Measurements from ENCODE around the gene ZAR1. TPM values are rescaled to one million over a fixed set of nuclear protein-coding genes. Genes with fewer than 3 reads are reported as not detected.

ZAR1 gene
- total RNA-seq, 2 donors from 2014 or later, result not detected

DNA sequence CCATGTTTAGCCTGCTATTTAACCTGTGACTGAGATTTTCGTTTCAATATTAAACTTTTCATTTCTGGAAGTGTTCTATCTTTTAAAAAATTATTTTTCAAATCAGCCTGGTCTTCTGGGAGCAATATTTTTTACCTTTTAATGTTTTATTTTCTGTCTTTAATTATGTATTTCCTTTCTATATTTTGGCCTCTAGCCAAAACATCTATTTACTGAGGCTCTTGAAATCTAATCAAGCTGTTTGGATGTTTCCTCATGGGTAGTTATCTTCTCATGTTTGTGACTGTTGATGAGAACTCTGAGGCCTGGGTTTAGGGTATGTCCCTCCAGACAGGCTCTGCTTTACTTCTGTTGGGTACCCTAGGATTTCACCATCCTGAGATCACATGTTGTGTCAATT is 17.3 kb upstream of the ZAR1 start:
- H3K4me1 Mint-ChIP-seq, result peaks cover 2% of the 10 kb centered on the region
- ATAC-seq (no peak), DNase-seq (no peak)
- H3K9me3 ChIP-seq (ENCODE audit: control insufficient read depth, low read length, poor library complexity, severe bottlenecking), result no peaks in the 10 kb centered on the region
- no peak overlapping the region for H3K27ac Mint-ChIP-seq
- no peak overlapping the region for H3K4me3 Mint-ChIP-seq
- peaks cover 31% of the 10 kb centered on the region for H3K27me3 Mint-ChIP-seq
- H3K36me3 Mint-ChIP-seq (ENCODE audit: low read depth), result peaks cover 4% of the 10 kb centered on the region

DNA sequence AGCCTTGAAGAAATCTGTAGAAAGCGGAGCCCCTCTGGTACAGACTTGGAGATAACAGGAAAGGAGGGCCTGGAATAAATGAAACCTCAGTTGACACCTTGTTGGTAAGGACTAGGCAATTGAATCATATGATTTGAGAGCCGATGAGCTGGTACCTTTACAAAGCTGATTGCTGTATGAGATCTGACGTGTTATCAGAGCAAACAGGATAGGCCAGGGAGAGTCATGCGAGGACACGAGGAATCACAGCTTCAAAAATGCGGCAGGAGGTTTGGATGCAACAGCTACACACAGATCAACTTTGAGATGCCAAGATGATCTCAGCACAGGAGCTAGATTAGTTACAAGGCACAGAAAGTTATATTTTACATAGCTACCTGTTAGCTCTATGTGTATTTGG is 14.3 kb upstream of the ZAR1 start:
- no peaks in the 10 kb centered on the region for H3K9me3 ChIP-seq (ENCODE audit: control insufficient read depth, low read length, poor library complexity, severe bottlenecking)
- H3K4me3 Mint-ChIP-seq, result no peak overlapping the region
- H3K4me1 Mint-ChIP-seq, result no peaks in the 10 kb centered on the region
- peaks cover 16% of the 10 kb centered on the region for H3K27me3 Mint-ChIP-seq
- no peak overlapping the region for H3K27ac Mint-ChIP-seq
- no peaks in the 10 kb centered on the region for H3K36me3 Mint-ChIP-seq (ENCODE audit: low read depth)
- no peak for DNase-seq
- no peak for ATAC-seq

DNA sequence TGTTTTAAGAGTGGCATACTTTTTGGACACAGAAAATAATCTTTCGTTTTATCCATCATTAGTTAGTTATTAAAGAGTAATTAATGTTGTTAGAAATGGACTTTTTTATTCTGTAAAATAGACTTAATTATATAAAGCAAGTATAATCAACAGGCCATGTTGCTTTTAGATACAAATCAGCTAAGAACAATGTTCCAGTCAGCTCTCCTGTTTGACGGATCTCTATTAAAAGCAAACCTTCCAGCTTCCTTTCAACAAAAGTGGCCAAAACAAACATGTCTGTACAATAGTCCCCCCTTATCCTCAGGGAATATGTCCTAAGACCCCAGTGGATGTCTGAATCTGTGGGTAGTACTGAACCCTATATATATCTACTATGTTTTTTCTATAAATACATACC is 11.8 kb upstream of the ZAR1 start:
- Mint-ChIP-seq H3K27me3 (peaks cover 35% of the 10 kb centered on the region), H3K27ac (no peak overlapping the region), H3K4me1 (no peaks in the 10 kb centered on the region), H3K4me3 (no peak overlapping the region), H3K36me3 (ENCODE audit: low read depth) (no peaks in the 10 kb centered on the region)
- DNase-seq (no peak), ATAC-seq (no peak)
- no peaks in the 10 kb centered on the region for H3K9me3 ChIP-seq (ENCODE audit: control insufficient read depth, low read length, poor library complexity, severe bottlenecking)

DNA sequence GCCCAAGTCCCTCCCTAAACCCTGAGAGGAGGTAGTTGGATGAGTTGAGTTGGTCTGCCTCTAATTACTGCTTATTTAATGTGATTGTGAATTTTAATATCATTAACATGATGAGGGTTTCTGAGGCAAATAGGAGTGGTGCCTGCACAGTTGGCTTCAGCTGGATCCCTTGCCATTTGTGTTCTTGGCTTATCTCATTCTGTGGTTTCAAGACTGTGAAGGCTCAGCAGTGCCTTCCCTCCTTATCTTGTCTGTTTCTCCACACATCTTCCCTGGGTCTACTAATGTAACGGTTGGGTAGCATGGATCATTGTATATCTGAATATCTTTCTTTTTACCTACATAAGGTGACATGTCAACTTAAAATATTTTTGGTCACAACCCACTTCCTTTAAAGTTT is 8.5 kb upstream of the ZAR1 start:
- H3K9me3 ChIP-seq (ENCODE audit: control insufficient read depth, low read length, poor library complexity, severe bottlenecking), result no peaks in the 10 kb centered on the region
- H3K36me3 Mint-ChIP-seq (ENCODE audit: low read depth), result peaks cover 4% of the 10 kb centered on the region
- H3K27ac Mint-ChIP-seq, result no peak overlapping the region
- ATAC-seq (no peak), DNase-seq (no peak)
- peaks cover 47% of the 10 kb centered on the region for H3K27me3 Mint-ChIP-seq
- peaks cover 9% of the 10 kb centered on the region for H3K4me1 Mint-ChIP-seq
- H3K4me3 Mint-ChIP-seq, result no peak overlapping the region

DNA sequence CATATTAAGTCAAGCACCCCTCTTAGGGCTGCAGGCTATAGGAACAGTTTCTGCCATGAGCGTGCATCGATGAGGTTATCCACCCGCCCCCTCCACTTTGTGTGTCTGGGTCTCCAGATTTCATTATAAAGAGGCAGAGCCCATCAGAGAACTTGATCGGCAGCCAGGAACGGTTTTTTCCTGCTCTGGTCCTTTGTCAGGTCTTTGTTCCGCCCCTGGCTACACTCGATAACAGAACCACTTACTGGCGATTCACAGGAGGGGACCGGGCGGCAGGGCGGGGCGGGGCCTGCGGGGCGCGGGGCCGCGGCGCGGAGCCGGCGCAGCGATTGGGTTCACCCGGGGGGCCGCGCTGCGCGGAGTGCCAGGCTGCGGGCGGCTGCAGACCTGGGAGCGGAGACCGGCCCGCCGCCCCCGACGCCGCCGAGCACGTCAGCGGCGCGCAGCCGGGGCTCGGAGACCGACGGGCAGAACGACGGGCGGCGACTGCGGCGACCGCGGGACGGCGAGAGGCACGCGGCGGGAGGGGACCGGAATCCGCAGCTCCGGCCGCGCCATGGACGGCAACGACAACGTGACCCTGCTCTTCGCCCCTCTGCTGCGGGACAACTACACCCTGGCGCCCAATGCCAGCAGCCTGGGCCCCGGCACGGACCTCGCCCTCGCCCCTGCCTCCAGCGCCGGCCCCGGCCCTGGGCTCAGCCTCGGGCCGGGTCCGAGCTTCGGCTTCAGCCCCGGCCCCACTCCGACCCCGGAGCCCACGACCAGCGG is 6.9 kb upstream of the ZAR1 start, which contains the start of gene SLC10A4:
SLC10A4 (plus strand) TSS at position 338 of the 771 bp plus-strand sequence; CDS start at position 557, 219 bp downstream.
- peaks cover 9% of the 10 kb centered on the region for H3K4me1 Mint-ChIP-seq
- peaks cover 4% of the 10 kb centered on the region for H3K36me3 Mint-ChIP-seq (ENCODE audit: low read depth)
- no peaks in the 10 kb centered on the region for H3K9me3 ChIP-seq (ENCODE audit: control insufficient read depth, low read length, poor library complexity, severe bottlenecking)
- DNase-seq (peak in 1 of 3 donors; percentile 12), ATAC-seq (peak; percentile 48)
- peaks cover 58% of the 10 kb centered on the region for H3K27me3 Mint-ChIP-seq
- peak within 1 kb of the TSS; percentile 67 for H3K4me3 Mint-ChIP-seq
- H3K27ac Mint-ChIP-seq, result no peak within 1 kb of the TSS

DNA sequence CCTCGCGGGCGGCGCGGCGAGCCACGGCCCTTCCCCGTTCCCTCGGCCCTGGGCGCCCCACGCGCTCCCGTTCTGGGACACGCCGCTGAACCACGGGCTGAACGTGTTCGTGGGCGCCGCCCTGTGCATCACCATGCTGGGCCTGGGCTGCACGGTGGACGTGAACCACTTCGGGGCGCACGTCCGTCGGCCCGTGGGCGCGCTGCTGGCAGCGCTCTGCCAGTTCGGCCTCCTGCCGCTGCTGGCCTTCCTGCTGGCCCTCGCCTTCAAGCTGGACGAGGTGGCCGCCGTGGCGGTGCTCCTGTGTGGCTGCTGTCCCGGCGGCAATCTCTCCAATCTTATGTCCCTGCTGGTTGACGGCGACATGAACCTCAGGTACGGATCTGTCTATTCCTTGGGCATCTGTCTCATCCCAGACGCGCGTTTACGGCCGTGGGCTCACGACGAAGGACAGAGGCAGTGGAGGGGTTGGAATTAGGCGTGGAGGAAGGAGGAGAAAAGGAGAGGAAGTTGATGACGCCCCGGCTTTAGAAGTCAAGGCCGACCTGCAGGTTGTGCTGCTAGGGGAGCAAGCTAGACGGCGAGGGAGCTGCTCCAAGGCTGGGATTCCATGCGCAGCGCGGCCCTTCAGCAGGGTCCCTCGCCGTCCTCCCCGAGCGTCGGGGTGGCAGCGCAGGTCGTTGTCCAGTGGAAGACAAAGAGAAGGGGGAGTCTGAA is 6.1 kb upstream of the ZAR1 start:
- DNase-seq (peak in 1 of 3 donors; percentile 13), ATAC-seq (peak; percentile 57)
- peaks cover 65% of the 10 kb centered on the region for H3K27me3 Mint-ChIP-seq
- H3K36me3 Mint-ChIP-seq (ENCODE audit: low read depth), result peaks cover 4% of the 10 kb centered on the region
- no peak overlapping the region for H3K27ac Mint-ChIP-seq
- peak overlapping the region; percentile 64 for H3K4me3 Mint-ChIP-seq
- H3K9me3 ChIP-seq (ENCODE audit: control insufficient read depth, low read length, poor library complexity, severe bottlenecking), result no peaks in the 10 kb centered on the region
- peaks cover 9% of the 10 kb centered on the region for H3K4me1 Mint-ChIP-seq

DNA sequence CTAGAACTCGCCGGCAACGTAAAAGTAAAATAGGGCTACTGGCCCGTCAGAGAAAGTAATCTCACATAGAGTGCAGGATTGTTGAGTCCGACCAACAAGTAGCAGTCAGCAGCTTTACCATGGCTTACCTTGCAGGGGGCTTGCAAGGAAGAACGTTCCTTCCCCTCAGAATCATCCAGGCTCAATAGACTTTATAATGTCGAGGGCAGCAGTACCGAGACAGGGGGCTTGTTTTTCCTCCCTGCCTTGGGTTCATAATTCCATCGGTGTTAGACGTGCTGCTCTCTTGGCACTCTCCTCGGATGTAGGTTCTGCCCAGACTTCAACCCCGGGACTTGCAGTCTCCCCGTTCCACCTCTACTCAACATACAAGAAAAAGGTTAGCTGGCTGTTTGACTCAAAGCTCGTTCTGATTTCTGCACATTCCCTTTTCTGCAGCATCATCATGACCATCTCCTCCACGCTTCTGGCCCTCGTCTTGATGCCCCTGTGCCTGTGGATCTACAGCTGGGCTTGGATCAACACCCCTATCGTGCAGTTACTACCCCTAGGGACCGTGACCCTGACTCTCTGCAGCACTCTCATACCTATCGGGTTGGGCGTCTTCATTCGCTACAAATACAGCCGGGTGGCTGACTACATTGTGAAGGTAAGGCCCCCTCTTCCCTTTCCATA is 5.4 kb upstream of the ZAR1 start:
- Mint-ChIP-seq H3K4me1 (peaks cover 9% of the 10 kb centered on the region), H3K36me3 (ENCODE audit: low read depth) (peaks cover 4% of the 10 kb centered on the region), H3K27ac (no peak overlapping the region), H3K27me3 (peaks cover 68% of the 10 kb centered on the region), H3K4me3 (peak overlapping the region; percentile 64)
- no peaks in the 10 kb centered on the region for H3K9me3 ChIP-seq (ENCODE audit: control insufficient read depth, low read length, poor library complexity, severe bottlenecking)
- ATAC-seq (no peak), DNase-seq (no peak)

DNA sequence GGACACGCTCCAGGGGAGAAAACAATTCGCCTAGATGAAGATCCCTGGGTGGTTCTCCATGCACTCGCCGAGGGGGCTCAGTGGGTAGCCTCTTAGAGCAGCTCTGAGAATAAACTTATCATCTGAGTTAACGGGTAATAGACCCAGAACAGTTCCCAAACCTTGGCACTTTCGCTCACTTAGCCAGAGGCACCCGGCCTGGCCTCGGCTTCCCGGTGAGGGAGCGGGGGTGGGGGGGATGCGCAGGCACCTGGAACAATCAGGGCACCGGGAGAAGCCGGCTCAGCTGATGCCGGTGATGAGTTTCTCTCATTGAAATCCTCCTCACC is 405 bp upstream of the ZAR1 start:
- H3K4me1 Mint-ChIP-seq, result peaks cover 3% of the 10 kb centered on the region
- peaks cover 48% of the 10 kb centered on the region for H3K27me3 Mint-ChIP-seq
- H3K4me3 Mint-ChIP-seq, result peak overlapping the region; percentile 72
- no peak for ATAC-seq
- no peak for DNase-seq
- no peak overlapping the region for H3K27ac Mint-ChIP-seq
- no peaks in the 10 kb centered on the region for H3K36me3 Mint-ChIP-seq (ENCODE audit: low read depth)
- H3K9me3 ChIP-seq (ENCODE audit: control insufficient read depth, low read length, poor library complexity, severe bottlenecking), result no peaks in the 10 kb centered on the region

DNA sequence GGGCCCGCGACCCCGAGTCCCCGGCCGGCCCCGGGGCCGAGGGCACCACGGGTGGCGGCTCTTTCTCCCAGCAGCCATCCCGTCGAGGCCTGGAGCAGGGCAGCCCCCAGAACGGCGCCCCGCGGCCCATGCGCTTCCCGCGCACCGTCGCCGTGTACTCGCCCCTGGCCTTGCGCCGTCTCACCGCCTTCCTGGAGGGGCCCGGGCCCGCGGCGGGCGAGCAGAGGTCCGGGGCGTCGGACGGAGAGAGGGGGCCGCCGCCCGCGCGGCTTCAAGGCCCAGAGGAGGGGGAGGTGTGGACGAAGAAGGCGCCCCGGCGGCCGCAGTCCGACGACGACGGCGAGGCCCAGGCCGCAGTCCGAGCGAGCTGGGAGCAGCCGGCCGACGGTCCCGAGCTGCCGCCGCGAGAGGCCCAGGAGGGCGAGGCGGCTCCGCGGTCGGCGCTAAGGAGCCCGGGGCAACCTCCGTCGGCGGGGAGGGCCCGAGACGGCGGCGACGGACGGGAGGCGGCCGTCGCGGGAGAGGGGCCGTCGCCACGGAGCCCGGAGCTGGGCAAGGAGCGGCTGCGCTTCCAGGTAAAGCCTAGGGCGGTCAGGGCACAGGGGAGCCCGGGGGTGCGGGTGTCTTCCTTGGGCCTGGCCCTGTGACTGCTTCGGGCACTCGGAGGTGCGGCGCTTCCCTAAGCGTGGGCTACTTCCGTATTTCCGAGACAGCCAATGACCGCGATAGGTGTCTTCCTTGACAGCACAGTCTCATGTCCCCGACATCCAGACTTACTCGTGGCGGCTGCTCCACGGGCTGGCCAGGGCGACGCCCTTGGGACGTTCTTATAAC is 845 bp downstream of the ZAR1 start:
- no peaks in the 10 kb centered on the region for H3K36me3 Mint-ChIP-seq (ENCODE audit: low read depth)
- no peak for DNase-seq

DNA sequence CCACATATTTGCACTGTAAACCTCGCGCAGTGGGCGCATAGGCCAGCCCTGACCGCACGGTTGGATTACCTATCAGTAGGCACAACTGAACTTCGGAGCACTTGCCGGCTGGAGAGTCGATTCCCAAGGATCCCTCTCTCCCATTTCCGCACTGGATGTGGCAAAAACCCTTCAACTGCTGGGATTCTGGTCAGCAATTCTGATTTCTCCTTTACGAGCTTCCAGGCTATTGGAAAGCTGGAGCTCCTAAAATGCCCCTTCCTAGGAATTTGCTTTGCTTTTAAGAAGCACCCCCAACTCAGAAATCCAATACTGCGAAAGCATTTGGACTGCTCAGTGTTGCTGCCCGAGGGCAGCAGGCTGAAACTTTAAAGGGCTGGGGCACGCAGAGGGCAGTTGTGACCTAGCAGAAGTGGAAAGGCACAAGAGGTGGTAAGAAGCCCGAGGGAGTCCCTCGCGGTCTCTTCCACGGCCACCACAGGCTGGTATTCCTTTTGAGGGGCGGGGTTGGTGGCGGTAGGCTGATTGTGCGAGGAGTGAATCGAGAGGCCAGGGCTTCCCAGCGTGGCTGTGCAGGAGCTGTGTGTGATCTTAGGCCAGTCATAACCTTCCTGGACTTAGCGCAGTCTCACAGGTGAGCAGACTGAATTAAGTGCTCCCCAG is 1.6 kb downstream of the ZAR1 start:
- Mint-ChIP-seq H3K27ac (no peak overlapping the region), H3K27me3 (peaks cover 38% of the 10 kb centered on the region), H3K36me3 (ENCODE audit: low read depth) (no peaks in the 10 kb centered on the region), H3K4me3 (peak overlapping the region; percentile 36), H3K4me1 (peaks cover 3% of the 10 kb centered on the region)
- no peaks in the 10 kb centered on the region for H3K9me3 ChIP-seq (ENCODE audit: control insufficient read depth, low read length, poor library complexity, severe bottlenecking)
- DNase-seq (no peak), ATAC-seq (no peak)

More for the DNA sequence above, 845 bp downstream of the ZAR1 start:
- H3K9me3 ChIP-seq (ENCODE audit: control insufficient read depth, low read length, poor library complexity, severe bottlenecking), result no peaks in the 10 kb centered on the region
- peaks cover under 1% of the 10 kb centered on the region for H3K4me1 Mint-ChIP-seq
- H3K27ac Mint-ChIP-seq, result no peak overlapping the region
- H3K4me3 Mint-ChIP-seq, result no peak overlapping the region
- ATAC-seq, result peak; percentile 46
- H3K27me3 Mint-ChIP-seq, result peaks cover 38% of the 10 kb centered on the region

DNA sequence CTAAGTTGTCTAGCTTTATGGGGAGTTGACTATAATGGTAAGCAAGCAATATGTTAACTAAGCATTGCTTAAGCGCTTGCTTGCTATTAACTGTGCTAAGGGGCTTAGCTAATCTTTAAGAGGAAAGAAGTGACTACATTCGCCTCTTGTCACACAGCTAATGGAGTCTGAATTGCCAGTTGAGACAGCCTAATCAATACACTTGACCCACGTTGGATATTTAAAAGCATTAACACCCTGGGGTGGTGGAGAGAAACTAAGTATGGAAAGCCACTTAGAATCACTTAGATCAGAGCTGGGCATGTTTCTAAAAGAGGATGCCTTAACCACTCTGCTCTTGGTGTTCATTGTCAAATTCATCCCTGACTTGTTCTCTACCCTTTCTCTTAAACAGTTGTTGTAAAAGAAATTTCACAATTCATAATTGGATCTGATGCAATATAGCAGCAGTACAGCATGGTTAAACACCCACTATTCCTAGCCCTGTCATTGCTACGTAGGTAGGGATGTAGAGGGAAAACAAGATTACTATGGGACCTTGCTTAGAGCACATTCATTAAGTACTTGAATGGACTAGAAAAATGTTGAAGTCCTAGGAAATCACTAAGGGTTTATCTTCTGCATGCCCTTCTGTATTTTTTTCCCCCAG is 3.5 kb downstream of the ZAR1 start:
- peaks cover 23% of the 10 kb centered on the region for H3K27me3 Mint-ChIP-seq
- H3K27ac Mint-ChIP-seq, result peak overlapping the region; percentile 51
- no peaks in the 10 kb centered on the region for H3K9me3 ChIP-seq (ENCODE audit: control insufficient read depth, low read length, poor library complexity, severe bottlenecking)
- DNase-seq (no peak), ATAC-seq (no peak)
- no peak overlapping the region for H3K4me3 Mint-ChIP-seq
- H3K4me1 Mint-ChIP-seq, result peaks cover 3% of the 10 kb centered on the region
- H3K36me3 Mint-ChIP-seq (ENCODE audit: low read depth), result peaks cover under 1% of the 10 kb centered on the region

DNA sequence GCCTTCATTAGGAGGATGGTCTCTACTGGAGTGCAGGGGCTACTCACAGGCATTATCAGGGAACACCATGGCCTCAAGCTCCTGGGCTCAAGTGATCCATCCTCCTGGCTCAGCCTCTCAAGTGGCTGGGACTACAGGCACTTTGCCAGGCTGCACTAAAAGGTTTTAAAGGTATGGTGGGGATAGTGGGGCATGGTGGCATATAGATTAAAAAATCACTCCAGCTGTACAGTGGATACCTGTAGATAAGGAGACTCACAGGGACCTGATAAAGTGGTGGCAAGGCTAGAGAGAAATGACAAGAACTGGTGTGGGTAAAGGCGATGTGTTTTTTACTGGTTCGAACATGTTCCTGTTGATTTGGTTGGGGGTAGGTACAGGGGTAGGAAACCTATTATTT is 5.9 kb downstream of the ZAR1 start:
- H3K27me3 Mint-ChIP-seq, result peaks cover 14% of the 10 kb centered on the region
- no peak overlapping the region for H3K27ac Mint-ChIP-seq
- H3K4me3 Mint-ChIP-seq, result peak overlapping the region; percentile 36
- ATAC-seq, result no peak
- no peak for DNase-seq
- peaks cover 3% of the 10 kb centered on the region for H3K4me1 Mint-ChIP-seq
- no peaks in the 10 kb centered on the region for H3K9me3 ChIP-seq (ENCODE audit: control insufficient read depth, low read length, poor library complexity, severe bottlenecking)
- peaks cover 2% of the 10 kb centered on the region for H3K36me3 Mint-ChIP-seq (ENCODE audit: low read depth)
